GM18867 (cell line): ENCODE results near the gene IL1RAPL1.

Experiments used
- ATAC-seq: cut with Tn5 transposase; IDR thresholded peaks from one replicate; pipeline ENCODE4 v1.9.1; 2021; ENCODE audit warnings: mild to moderate bottlenecking, moderate library complexity; ENCODE audit not compliant: unreplicated experiment

Gene IL1RAPL1

GRCh38 chrX:28960063-28960462 is 372.8 kb downstream of the IL1RAPL1 start:
- ATAC-seq, result no peak

- ATAC-seq, result peak; percentile 97
Measured at GRCh38 chrX:28966331-28966730, 379.1 kb downstream of the IL1RAPL1 start.

GRCh38 chrX:28969126-28969525 is 381.9 kb downstream of the IL1RAPL1 start:
- no peak for ATAC-seq

- peak; percentile 90 for ATAC-seq
Measured at GRCh38 chrX:28979877-28980276, 392.6 kb downstream of the IL1RAPL1 start.

- ATAC-seq, result peak; percentile 80
Measured at GRCh38 chrX:28981952-28982351, 394.7 kb downstream of the IL1RAPL1 start.

GRCh38 chrX:28988246-28988645 is 401.0 kb downstream of the IL1RAPL1 start:
- ATAC-seq, result no peak

- ATAC-seq, result no peak
Measured at GRCh38 chrX:28997706-28998463, 410.6 kb downstream of the IL1RAPL1 start.

GRCh38 chrX:28998609-28999135 is 411.4 kb downstream of the IL1RAPL1 start:
- ATAC-seq, result no peak

- ATAC-seq, result peak; percentile 99
Measured at GRCh38 chrX:29012867-29013266, 425.6 kb downstream of the IL1RAPL1 start.

- ATAC-seq, result no peak
Measured at GRCh38 chrX:29023207-29023606, 436.0 kb downstream of the IL1RAPL1 start.

- peak; percentile 86 for ATAC-seq
Measured at GRCh38 chrX:29024871-29025270, 437.6 kb downstream of the IL1RAPL1 start.

GRCh38 chrX:29039501-29039900 is 452.3 kb downstream of the IL1RAPL1 start:
- no peak for ATAC-seq

GRCh38 chrX:29040160-29040559 is 452.9 kb downstream of the IL1RAPL1 start:
- ATAC-seq, result no peak

GRCh38 chrX:29042341-29042740 is 455.1 kb downstream of the IL1RAPL1 start:
- no peak for ATAC-seq

- ATAC-seq, result no peak
Measured at GRCh38 chrX:29043746-29044145, 456.5 kb downstream of the IL1RAPL1 start.

GRCh38 chrX:29044423-29045184 is 457.4 kb downstream of the IL1RAPL1 start:
- ATAC-seq, result no peak

- ATAC-seq, result no peak
Measured at GRCh38 chrX:29065477-29065876, 478.2 kb downstream of the IL1RAPL1 start.

- ATAC-seq, result no peak
Measured at GRCh38 chrX:29066516-29066915, 479.3 kb downstream of the IL1RAPL1 start.

GRCh38 chrX:29067351-29067750 is 480.1 kb downstream of the IL1RAPL1 start:
- ATAC-seq, result no peak

GRCh38 chrX:29071525-29072320 is 484.5 kb downstream of the IL1RAPL1 start:
- ATAC-seq, result no peak

- ATAC-seq, result peak; percentile 100
Measured at GRCh38 chrX:29082558-29082957, 495.3 kb downstream of the IL1RAPL1 start.
